Stimulated activated CD8-positive, alpha-beta memory T cell treated with anti-CD3 and anti-CD28 coated beads, Interleukin-12 subunit alpha, Interleukin-12 subunit beta, amount 100 ng/mL, for 24 hours (primary cell): ENCODE results near the gene ITPR1.

ENCODE experiments used
- DNase-seq: peaks from one replicate; pipeline ENCODE4 v3.0.0-alpha.2; 2020; ENCODE audit errors: extremely low read depth

ITPR1 gene

DNA sequence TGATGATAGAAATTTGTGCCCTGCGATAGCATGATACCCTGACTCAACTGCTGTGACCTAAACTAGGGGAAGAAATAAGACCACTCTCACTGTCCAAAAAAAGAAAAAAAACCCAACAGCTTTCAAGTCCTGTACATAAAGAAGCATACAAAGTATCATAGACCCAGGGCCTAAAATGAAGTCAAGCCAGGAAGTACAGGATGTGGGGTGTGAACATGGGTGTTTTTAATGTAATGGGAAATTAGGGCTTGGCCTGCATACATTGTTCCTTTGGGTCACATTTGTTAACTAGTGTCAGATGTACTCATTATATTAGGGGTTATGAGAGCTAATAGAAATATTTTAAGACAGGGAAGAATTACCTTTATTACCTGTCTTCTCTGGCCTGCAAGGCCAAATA, 285.6 kb downstream of the ITPR1 start:
- no peak for DNase-seq

DNA sequence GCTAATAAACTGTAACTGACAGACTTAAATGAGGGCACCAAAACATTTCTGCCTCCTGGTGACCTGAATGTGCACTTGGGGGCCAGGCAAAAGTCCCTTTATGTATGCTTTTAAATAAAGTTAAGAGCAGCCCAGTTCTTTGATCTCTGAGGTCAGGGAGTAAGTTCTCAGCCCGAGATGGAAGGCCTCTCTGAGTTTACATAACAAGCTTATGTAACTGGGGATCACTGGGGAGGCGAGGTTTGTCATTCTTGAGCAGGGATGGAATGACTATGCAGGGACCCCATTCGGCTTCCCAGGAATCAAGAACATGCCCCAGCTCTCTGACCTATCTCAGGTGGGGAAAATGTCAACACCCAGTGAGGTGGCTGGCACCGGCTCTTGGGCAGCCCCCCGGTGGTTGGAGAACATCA, 287.4 kb downstream of the ITPR1 start:
- DNase-seq = no peak

DNA sequence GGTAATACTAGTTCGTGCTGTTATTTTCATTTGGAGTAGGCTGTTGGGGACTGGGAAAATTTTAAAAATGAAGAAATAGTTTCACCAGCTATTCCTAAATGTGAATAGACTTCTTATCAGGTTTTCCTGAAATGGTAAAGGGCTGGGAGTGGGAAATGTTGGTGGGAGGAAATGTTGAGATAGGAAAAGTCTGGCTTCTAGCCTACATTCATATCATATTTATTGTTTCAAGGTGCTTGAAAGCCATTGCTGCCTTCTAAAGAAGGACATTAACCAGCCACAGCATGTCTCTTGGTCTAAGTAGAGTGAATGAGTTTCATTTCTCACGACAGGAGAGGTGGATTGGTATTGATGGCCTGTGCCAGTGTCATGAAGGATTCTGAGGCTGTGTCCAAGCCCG, 288.9 kb downstream of the ITPR1 start:
- DNase-seq = no peak

DNA sequence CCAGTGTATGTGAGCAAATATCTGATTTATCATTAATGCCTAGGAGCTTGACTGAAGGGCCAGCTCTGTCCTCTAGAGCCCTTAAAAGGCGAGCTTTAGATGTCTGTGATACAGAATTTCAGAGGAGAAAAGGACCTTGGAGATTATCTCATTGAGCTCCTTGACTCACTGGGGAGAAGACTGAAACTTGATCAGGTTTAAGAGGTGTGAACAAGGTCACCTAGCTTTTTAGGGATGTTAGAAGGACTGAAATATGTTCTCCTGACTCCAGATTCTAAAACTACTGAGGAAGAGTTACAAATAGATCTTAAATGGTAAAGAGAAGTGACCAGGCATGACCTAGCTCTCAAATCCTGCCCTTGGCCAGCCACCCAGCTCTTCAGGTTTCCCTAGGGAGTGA, 292.4 kb downstream of the ITPR1 start:
- DNase-seq = no peak

DNA sequence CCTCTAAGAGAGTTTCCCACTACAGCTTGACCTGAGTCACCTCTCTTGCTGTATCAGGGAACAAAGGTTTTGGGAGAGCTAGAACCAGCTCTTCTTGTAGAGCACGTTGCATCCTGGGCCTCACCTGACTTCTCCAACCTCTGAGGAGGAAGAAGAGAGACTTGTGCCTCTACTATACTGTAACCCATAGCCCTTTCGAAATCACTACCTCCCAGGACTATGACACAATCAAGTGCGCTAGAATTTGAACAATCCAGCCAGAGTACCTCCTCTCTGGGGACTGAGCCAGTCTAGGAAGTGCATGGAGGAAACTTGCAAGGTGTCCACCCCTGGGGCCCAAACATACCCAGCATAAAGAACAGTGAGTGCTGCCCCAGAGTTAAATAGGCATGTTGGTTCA, 293.3 kb downstream of the ITPR1 start:
- DNase-seq = no peak

DNA sequence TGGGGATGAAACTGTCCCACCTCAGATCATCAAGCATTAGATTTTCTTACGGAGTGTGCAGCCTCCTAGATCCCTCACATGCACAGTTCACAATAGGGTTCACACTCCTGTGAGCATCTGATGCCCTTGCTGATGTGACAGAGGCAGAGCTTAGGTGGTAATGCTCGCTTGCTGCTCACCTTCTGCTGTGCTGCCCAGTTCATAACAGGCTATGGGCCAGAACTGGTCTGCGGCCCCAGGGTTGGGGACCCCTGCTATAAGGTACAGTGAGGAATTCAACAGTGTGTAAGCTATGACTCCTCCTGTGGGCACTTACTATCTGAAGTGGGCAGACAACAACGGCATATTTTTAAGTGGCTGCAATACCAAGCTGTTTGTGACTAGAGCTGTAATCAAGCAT, 298.2 kb downstream of the ITPR1 start:
- DNase-seq = no peak

DNA sequence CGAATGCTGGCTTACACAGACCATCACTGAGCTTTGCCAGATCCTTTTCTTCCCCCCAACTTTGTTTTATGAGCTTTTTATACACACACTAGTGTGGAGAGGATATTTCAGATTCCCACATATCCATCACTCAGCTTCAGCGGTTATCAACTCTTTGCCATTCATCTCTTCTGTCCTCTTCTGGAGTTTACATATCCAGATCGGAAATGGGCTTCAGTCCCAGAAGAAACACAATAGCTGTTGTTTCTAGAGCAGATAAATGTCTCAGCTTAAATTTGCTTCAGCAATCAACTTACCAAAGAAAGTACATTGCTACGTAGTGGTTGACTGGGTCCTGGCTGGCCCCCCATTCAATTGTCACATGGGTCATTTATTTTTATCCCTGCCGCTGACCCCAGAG, 300.2 kb downstream of the ITPR1 start:
- no peak for DNase-seq

DNA sequence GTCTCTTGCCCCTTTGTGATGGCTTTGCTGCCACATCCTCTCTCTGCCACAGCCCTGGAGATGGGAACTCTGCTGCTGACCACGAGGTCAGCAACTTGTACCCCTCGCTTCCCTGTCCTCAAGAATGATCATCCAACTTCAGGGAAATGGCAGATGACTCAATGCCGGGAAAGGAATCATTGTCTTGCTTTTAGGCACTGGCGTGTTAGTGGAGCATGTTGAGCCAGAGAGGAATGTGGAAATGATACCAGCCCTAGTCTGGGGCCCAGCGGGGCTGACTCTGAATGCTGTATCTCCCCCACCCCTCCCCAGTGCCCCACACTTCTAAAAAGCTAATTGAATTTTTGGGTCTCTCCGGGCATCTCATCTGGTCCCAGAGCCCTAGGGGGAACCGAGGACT, 301.2 kb downstream of the ITPR1 start:
- no peak for DNase-seq

DNA sequence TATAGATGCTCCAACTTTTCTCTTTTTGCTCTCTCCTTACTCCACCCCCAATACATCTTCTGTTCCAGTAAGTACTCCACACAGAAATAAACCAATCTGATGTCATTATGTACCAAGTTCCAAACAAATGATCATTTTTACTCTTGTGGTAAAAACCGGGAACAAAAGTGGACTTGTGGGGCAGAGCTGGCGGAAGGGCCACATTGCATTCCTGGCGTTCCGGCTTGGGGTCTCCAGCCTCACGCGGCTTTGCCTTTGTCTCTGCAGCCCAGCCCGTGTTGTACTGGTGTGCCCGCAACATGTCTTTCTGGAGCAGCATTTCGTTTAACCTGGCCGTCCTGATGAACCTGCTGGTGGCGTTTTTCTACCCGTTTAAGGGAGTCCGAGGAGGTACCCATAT, 301.6 kb downstream of the ITPR1 start:
- no peak for DNase-seq

DNA sequence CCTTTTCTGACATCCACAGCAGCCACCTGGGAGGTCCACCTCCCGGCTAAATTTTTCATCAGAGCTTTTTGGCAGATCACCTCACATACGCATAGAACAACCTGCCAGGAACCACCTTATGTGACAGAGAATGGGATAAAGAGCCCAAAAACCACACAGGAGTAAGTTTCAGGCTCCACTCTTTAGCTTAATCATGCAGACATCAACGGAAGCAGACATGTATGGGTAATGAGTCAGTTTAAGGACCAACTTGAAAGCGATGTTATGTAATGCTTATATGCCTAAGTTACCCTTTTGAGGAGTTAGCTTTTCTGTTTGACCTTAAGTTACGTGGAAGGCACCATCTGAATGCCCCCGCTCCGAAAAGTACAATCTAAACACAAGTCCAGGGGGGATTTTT, 302.8 kb downstream of the ITPR1 start:
- no peak for DNase-seq

DNA sequence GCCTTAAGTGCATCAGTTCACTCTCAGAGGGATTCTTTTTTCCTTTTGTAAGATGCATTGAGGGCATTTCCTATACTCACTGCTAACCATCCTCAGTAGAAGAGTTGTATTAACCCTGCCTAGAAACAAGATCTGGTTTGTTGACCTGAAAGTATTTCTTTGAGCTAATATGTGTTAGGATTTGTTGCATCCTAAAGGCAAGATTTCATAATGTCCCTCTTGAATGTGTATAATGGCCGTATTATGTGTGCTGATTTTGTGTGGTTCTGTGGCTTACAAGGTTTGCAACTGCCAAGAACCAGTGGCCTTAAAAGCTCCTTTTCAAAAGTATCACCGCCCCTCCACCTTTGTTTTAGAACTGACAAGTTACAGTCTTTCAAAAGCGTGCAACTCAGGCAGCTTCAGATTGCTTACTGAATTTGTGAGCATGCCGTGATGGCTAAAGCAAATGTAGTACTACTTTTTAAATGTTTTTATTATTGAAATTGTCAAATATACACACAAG, 304.1 kb downstream of the ITPR1 start:
- no peak for DNase-seq

DNA sequence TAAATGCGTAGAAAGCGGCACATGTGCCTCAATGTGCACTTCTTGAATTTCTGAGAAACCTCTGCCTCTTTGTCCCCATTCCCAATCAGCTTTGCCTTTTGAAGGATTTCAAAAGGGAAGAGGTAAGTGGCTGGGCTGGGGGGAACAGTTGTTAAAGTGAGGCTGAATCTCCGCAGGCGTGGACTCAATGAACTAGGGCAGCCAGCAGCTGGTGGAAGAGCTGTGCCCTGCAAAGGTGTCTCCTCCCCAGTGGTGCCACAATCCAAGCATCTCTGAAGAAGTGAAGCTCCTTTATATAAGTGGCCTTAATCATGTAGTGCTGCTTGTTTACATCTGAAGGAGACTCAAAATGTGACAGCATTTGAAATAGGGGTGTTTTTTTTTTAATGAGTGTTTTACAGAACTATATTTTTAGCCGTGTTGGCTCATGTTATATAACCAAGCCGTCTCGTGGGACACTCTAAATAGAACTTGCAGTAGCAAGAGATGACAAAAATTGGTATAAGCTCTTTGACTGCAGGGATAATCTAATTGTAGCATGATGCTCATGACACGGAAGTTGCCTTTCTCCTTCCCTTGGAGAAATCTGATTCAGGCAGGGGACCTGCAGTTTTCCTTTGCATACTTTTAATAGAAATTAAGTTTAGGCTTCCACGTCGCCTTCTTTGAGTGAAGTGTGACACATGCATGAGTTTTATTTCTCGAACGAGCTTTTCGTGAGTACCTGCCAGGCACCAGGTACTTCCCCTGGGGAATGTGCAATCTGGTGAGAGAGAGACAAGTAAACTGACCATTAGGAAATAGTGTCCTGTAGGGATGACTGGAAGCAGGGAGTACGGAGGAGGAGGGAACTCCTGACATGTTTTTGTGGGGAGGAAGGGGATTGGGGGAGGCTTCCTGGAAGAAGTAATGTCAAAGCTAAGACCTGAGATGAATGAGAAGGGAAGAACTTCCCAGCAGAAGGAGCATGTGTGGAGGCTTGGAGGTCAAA, 306.4 kb downstream of the ITPR1 start:
- no peak for DNase-seq

DNA sequence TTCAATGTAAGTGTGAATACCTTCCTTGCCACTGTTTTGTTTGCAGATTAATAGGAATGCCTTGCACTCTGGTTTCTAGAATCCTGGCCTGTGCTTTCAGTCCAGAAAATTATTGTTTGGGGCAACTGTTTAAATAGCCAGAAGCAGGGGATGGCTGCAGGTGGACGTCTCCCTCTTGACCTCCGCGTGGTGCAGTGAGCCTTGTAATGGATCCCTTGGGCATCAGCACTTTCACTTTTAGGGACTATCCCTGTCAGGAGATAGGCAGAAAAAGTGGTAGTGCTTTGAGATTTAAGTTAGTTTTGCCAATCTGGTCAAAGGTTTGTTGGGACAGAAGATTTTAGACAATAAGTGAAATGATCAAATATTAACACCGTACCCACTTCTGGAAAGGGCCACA, 307.4 kb downstream of the ITPR1 start:
- DNase-seq = no peak

DNA sequence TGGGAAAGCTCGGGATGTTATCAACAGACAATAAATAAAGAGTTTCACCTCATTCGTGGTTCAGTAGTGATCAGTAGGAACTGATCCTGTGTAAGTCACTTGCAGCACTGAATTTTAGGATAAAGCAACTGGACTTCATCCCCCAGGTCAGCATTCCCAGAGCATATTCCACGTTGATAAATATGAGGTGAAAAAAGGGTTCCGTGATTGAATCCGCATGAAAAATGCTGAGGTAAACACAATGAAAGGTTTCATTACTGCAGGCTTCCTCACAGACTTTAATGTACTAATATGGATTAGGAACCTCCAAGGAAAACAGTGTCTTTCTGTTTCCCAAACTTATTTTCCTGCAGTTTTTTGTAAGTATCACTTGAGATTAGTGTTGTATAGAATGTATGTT, 308.7 kb downstream of the ITPR1 start:
- DNase-seq = no peak

DNA sequence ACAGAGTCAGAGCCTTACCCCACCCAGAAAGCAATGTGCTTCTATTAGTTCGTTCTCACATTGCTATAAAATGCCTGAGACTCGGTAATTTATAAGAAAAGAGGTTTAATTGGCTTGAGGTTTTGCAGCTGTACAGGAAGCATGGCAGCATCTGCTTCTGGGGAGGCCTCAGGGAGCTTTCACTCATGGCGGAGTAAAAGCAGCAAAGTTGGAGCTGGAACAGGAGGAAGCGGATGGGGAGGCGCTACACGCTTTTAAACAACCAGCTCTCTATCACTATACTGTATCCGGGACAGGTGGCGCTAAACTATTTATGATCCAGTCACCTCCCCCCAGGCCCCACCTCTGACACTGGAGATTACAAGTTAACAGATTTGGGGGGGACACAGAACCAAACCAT, 309.8 kb downstream of the ITPR1 start:
- DNase-seq = no peak

DNA sequence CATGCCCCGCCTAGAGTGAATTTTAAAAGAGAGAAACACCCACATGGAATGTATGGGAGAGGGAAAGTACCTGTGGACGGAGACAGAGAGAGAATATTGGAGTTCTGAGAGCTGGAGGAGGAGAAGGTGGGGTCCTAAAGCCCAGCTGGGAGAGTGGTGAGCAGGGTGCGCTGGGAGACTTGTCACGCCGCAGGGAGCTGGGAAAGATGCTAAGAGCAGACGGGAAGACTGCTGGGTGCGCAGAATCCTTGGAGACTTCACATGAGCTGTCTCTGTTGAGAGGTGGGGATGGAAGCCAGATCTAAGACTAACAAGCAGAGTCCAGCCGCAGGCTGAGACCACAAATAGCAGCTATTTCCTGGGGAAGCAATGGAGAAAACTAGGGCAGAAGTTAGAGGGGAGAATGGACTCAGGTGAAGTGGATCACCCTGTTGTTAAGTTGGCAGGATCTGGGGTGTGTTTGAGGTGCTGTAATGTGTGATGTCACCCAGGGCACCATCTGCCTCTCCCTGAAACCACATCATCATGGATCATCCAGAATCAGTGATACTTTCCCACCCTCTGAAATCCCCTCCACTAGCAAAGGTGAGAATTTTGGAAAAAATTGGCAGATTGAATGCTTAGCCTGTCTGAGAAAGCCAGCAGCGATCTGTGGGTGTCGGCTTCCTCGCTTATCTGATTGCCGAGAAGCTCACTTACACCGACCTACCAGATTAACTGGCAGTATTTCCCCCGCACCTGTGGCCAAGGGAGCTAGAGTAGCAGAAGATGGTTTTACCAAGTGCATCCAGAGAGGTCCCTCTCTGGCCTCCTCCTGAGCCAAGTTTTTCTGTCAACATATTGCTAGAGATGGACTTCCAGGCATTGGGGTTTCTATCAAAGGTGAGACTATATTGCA, 311.3 kb downstream of the ITPR1 start:
- DNase-seq = no peak

DNA sequence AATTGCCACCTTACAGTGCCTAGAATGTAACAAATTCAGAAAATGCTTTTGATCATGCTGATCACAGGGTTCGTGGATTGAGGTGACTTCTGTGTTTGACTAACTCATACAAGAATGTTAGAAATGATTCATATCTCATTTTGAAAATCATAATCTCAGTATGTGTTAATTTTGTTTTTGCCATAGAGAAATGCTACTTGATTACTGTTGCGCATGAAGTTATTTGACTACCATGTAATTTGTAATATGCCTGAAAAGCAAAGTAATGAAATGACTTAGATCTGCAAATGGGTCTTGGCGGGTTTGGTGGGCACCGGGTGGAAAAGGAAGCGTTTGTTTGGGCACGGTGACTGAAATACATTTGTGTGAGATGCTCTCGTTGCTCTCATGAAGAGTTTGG, 312.5 kb downstream of the ITPR1 start:
- no peak for DNase-seq

DNA sequence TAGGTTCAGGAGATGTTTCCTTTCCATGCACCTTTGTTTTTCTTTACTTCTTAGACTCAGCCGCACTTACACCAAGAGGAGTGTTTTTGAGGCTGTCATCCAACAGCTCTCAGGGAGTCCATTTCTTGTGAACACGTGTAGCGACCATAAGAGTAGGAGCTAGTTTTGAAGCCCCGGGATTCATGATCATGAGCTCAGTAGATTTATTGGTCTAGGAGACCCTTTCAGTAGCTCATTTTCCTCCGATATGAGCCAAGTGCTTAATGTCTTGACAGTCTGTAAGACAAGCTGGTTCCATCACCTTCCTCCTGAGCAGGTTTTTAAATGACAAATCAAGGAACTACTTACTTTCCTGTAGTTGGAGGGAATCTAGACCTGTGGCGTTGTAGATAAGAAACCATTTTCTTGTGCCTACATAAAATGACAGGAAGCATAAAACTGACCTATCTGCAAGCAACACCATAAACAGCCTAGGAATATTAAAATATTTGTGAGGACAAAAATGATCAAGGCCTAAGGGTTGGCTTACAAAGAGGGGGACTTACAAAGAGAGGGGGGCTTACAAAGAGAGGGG, 313.5 kb downstream of the ITPR1 start:
- DNase-seq = no peak

DNA sequence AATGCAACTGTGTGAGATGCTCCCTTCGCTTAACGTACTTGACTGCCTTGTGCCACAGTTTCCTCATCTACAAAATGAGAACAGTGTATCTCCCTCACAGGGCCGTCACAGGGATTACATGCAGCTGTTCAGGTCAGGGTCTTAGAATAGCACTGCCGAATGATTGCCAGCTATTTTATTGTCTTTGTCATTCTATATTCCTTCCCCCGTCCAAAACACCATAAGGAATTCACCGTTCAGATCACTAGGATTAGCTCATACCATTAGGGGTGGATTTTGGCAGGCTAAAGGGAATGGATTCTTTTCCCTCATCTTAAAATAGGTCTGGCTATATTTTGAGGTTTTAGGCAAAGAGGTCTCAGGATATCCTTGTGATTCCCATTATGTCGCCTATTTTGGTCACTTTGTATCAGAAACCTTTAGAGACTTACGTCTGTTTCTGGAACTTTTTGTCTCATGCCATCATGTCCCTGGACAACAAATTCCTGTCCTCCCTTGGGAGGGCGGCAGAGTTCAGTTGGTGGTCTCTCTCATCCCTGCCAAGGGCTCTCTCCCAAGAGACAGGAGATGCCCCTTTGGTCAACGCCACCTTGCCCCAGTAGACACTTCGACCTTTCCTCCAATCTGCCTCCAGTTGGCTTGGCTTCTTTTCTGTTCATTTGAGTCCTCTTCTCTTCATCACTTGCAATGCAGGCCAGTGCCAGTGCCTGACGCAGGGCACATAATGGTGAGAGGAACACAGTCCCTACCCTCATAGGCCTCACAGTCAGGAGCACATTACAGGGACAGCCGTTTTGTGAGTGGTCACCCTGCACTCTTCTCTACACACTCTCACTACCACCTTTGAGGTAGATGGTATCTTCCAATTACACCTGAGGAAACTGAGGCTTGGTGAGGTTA, 314.5 kb downstream of the ITPR1 start:
- DNase-seq = no peak

DNA sequence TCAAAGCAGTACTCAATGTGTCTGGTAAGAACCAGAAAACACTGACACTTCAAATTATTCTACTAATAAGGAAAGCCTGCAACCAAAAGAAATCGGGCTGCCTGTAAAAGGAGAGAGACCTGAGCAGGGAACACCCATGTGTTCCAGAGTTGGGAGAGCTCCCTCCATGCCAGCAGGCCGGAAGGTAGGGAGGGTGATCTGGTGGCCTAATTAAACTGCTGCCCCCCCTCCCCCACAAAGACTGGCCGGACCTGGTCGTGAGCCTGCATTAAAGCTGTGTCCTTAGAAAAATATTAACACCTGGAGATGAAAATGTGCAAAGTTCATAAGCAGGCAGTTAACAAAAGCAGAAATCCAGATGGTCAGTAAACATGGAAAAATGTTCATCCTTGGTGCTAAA, 315.5 kb downstream of the ITPR1 start:
- no peak for DNase-seq

DNA sequence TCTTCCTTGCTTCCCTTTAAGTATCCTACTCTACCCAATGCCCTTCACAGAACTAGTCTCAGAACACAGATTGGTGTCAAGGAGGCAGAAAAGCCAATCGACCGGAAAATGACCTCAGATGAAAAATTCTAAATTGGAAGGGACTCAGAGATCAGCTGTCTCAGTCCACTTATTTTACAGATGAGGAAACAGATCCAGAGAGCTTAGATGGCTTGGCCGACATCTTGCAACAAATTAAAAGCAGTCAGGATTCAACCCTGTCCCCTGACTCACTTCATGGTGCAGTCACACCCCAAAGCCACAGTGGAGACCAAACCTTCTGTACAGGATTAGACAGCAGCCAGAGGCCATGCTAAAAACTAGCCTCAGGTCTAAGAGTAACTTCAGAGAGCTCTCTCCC, 316.8 kb downstream of the ITPR1 start:
- DNase-seq = no peak
